NCI-H226 (cell line): ENCODE data around the gene INSC.

ENCODE experiments used
- DNase-seq: peaks from one replicate; pipeline ENCODE4 v3.0.0-alpha.2; 2015

Gene INSC

GRCh38 chr11:15228331-15228849, 113.7 kb downstream of the INSC start:
- DNase-seq, result no peak

GRCh38 chr11:15229069-15229468, 114.3 kb downstream of the INSC start:
- DNase-seq, result no peak

- DNase-seq, result no peak
These were observed 117.8 kb downstream of the INSC start for GRCh38 chr11:15232496-15232895.

GRCh38 chr11:15233371-15234165, 118.8 kb downstream of the INSC start:
- DNase-seq, result no peak

- DNase-seq, result no peak
These were observed 120.1 kb downstream of the INSC start for GRCh38 chr11:15234796-15235195.

- DNase-seq, result no peak
These were observed 121.8 kb downstream of the INSC start for GRCh38 chr11:15236559-15236958.

GRCh38 chr11:15238856-15239255, 124.1 kb downstream of the INSC start:
- DNase-seq, result no peak

GRCh38 chr11:15248749-15249148, 134.0 kb downstream of the INSC start:
- DNase-seq, result no peak

- DNase-seq, result no peak
These were observed 143.9 kb downstream of the INSC start for GRCh38 chr11:15258433-15259165.

- no peak for DNase-seq
These were observed 152.3 kb downstream of the INSC start for GRCh38 chr11:15266999-15267398.

GRCh38 chr11:15268598-15268997, 153.9 kb downstream of the INSC start:
- no peak for DNase-seq

- no peak for DNase-seq
These were observed 160.4 kb downstream of the INSC start for GRCh38 chr11:15275141-15275540.

- DNase-seq, result no peak
These were observed 161.9 kb downstream of the INSC start for GRCh38 chr11:15276621-15277020.

GRCh38 chr11:15278128-15278527, 163.4 kb downstream of the INSC start:
- no peak for DNase-seq

- DNase-seq, result no peak
These were observed 165.7 kb downstream of the INSC start for GRCh38 chr11:15280393-15280792.

GRCh38 chr11:15282754-15283153, 168.0 kb downstream of the INSC start:
- no peak for DNase-seq

- DNase-seq, result no peak
These were observed 171.7 kb downstream of the INSC start for GRCh38 chr11:15286465-15286864.

- no peak for DNase-seq
These were observed 174.1 kb downstream of the INSC start for GRCh38 chr11:15288863-15289262.

- no peak for DNase-seq
These were observed 175.0 kb downstream of the INSC start for GRCh38 chr11:15289723-15290122.

GRCh38 chr11:15291885-15292284, 177.2 kb downstream of the INSC start:
- no peak for DNase-seq

- no peak for DNase-seq
These were observed 179.4 kb downstream of the INSC start for GRCh38 chr11:15293975-15294620.

- no peak for DNase-seq
These were observed 181.0 kb downstream of the INSC start for GRCh38 chr11:15295695-15296094.
